HCEC 1CT (cell line): ENCODE data around the gene GRB10.

Experiments used
- DNase-seq: peaks from one replicate; pipeline ENCODE4 v3.0.0-alpha.2; 2017

The GRB10 gene

DNA sequence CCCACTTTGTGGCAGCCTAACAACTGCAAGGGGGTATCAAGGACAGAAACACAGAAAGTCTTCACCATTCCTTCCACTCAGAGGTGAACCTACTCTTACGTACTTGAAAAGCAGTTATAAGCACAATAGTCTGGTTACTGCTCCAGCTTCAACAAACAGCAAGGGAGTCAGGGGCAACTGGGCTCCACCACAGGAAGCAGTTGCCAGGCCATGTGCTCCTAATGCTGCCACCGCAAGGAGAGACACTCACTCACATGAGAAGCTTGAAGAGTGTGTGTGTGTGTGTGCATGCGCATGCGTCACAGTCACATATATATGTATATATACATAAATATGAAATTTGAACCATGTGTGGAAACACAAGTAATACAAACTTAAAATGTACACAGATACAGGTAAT, 65.5 kb downstream of the GRB10 start:
- no peak for DNase-seq

DNA sequence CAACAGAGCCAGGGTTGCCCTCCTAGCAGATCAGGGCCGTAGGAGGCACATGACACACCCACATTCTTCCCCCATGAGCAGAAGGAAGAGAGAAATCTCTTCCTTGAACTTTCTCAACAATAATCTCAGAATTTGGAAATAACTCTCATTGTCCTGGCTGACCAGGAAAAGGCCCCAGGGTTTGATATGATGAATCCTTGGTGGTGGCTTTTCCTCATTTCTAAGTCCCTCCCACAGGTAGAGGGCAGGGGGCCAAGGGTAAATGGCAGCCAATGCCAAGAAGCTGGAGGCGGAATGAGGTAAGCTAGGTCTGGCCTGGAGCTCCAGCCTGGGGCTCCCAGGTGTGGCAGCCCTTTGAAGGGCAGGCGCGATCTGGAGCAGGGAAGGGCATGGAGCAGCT, 67.8 kb downstream of the GRB10 start:
- no peak for DNase-seq

DNA sequence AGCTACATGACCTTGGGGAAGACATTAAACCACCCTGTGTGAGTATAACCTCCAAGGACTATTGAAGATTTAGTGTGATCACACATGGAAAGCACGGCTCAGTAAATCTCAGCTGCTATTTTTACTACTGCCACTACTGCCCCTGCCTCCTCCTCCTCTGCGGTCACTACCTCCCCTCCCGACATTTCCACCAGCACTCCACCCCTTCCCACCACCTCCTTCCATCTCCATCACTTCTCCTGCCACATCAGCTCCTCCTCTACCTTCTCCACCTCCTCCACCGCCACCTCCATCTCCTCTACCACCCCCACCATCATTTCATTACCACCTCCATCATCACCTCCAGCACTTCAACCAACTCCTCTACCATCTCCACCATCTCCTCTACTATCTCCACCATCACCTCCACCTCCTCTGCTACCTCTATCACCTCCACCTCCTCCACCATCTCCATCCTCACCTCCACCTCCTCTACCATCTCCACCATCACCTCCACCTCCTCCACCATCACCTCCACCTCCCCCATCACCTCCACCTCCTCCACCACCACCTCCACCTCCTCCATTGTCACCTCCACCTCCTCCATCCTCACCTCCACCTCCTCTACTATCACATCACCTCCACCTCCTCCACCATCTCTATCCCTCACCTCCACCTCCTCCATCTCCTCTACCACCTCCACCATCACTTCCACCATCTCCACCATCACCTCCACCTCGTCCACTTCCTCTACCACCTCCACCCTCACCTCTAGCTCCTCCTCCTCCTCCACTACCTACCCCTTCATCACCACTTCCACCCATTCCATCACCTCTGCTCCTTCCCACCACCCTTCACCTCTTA, 69.4 kb downstream of the GRB10 start:
- DNase-seq, result no peak

DNA sequence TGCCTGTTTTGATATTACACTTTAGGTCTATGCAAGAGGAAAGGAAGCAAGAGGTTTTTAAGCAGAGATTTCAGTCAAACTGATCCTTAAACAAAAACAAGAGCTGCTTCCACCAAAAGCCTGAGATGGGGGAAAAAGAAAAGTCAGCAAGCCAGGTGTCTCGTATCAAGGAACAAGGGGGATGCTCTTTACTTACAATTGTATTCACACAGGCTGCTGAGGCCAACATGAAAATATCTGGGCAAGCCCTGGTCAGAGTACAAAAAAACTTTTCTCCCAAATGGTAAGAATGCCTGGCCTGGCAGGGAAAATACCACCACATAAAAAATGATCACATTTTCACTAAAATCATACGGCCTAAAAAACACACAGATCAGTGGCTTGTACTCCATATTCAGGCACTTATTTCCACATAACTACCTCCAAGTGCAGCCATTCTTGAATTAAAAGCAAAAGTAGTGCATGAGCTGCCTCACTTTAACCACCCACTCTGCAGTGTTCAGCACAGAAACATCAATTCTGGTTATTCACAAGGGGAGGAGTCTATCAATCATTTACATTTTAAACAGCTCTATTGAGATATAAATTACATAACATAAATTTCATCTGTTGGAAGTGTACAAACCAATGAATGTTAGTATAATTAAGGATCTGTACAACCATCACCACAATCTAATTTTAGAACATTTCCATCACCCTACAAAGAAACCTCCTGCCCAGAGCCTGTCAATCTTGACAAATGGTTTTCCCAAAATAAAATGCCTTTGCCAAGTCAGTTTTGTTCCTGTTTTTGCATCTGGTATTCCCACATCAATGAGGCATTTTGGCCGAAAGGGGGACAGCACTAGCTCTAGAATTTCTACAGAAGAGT, 70.2 kb downstream of the GRB10 start:
- DNase-seq, result no peak

DNA sequence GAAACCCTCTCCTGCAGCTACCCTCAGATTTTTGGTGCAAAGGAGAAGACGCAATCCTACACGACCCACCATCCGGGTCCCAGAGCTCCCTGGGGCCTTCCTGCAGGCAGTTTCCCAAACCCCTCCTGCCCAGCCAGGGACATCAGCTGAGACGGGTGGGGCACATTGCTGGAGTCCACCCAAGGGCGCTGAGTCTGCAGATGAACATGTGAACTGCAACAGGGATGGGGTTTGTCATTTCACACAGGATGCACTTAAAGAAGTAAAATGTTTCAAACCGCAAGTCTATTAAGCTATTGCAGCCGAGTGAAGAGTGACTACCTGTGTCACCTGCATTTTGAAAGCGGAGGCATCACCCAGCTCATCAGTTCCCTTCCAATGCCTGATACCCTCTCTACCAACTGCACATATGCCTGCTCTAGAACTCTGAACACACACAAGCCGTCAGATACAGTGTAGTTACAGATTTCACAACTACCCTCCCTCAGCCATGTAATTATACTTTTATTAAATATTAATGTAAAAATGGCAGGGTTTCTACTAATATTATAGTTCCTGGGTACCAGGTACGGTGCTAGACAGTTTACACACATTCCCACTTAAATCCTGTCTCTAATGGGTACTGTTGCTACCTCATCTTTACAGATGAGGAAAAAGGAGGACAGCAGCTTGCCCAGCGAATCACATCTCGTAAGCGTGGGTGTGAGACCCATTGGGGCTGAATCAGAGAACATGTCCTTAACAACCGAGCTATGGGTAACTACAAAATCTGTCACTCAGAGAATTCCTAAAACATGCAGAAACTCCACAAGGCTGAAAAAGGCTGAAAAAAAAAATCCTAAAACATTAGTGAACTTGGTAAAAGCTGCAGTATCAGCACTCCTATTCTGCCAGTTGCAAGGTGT, 71.2 kb downstream of the GRB10 start:
- no peak for DNase-seq

DNA sequence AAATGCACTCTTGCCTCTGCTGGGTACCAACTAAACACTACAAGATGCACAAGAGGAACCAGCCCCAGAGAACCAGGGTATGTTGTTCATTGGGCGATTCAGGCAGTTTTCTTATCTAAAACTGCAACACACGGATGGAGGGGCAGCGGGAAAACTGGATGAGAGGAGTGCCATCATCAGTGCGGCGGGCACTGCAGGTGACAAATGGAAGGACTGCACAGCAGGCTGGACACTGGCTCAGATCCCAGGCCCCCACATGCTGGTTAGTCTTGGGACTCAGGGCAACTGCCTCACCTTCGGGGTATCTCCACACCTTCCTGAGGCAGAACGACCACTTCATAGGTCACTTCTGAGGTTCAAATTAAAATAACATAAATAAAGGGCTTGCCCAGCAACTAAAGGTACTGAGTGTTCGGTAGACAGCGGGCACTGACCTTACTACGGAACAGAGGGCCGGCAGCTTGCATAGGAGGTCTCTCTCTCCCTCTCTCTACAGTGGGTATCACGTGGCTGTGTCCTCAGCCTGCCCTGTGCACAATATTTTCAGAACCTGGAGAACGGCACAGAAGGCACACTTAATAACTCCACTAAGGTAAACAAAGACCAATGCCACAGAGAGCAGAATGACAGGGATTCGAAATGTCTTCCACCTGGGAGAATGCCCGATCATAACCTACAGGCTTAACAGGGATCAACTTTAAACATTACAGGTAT, 72.1 kb downstream of the GRB10 start:
- DNase-seq, result no peak

DNA sequence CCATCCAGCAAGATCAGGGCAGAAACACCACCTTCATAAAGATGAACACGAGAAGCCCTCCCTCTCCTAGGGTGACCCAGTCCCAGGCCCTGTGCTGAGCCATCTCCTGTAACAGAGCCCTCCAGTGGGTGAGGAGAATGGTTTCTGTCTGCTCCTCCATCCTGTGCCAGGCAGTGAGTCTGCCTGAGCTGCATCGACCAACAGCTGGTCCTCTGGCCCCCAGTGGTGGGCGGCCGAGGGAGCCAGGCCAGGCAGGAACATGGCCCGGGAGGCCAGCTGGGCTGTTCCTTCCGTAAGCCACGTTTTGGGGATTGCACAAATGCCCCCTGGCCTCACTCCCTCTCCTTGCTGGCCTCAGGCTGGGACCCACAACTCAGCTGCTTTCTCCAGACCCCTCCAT, 73.5 kb downstream of the GRB10 start:
- DNase-seq, result no peak

- DNase-seq, result no peak
Observed at GRCh38 chr7:50707236-50708006, 75.3 kb downstream of the GRB10 start.

DNA sequence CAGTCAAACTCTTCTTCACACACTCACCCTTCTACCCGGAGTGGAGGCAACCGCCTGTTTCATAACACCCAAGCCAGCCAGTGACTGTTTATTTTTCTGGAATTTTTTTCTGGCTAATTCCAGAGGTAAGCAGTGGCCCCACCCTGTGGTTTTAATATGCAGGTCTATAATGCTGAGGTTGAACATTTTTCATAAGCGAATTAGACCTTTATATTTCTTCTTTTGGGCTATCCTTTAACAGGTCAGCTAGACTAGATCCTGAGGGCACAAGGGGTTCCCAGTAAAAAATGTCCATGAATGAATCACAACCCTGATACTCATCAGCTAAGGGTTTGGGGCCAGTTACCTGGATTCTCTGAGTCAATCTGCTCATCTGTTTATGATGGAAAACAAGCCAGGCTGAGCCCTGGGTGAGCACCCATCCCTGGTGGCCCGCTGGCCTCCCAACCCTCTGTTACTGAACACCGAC, 76.2 kb downstream of the GRB10 start:
- DNase-seq, result peak; percentile 9

DNA sequence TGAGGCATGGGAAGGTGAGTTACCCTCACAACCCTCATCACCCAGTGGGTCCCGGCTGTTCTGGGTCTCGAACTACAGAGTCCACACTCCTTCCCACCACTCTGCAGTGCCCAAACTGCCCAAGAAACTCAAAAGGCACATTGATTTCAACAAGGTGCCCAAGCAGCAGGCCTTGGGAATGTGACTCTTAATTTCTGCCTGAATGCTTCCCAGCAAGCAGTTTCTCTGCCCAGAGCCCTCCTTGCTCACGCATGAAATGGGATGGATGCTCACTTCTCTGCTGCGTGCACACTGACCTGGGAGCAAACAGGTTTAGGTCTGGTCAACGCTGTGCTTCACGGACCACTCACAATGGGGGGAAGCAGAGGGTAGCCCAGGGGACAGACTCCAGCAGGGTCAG, 77.9 kb downstream of the GRB10 start:
- no peak for DNase-seq

DNA sequence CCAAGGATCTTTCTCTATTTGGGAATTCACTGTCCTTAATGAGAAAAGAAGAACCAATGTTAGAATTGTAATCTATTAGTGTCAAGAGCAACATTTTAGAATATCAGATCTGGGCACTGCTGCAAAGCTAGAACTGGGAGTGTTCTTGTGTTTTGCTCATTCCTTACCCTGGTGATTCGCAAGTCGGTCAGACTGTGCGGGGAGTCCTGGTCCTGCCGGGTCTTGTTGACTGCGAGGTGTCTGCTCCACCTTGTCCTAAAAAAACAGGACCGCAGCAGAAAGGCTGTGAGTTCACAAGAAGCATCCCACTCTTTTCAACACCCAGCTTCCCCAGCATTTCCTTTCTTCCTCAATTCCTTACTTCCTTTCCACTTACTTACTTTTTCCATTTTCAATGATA, 79.0 kb downstream of the GRB10 start:
- no peak for DNase-seq

- no peak for DNase-seq
Observed at GRCh38 chr7:50699143-50699542, 83.6 kb downstream of the GRB10 start.

- no peak for DNase-seq
Observed at GRCh38 chr7:50697748-50698147, 84.9 kb downstream of the GRB10 start.

- DNase-seq, result peak; percentile 19
Observed at GRCh38 chr7:50696810-50697582, 85.7 kb downstream of the GRB10 start.

GRCh38 chr7:50695026-50695425, 87.7 kb downstream of the GRB10 start:
- no peak for DNase-seq

GRCh38 chr7:50693455-50694130, 89.1 kb downstream of the GRB10 start:
- no peak for DNase-seq

GRCh38 chr7:50690541-50691011, 92.1 kb downstream of the GRB10 start:
- DNase-seq, result peak; percentile 52

GRCh38 chr7:50688226-50688590, 94.5 kb downstream of the GRB10 start:
- DNase-seq, result no peak

GRCh38 chr7:50687575-50688225, 95.0 kb downstream of the GRB10 start:
- DNase-seq, result peak; percentile 36
